HG03039 (cell line): ENCODE results near the gene C2orf15.
"Not testable (repeated sequence)": the region's sequence is repeated elsewhere in the genome, so short reads cannot be mapped to it uniquely, and the experiment has no call there.

ENCODE experiments used
- ATAC-seq: cut with Tn5 transposase; IDR thresholded peaks from one replicate; pipeline ENCODE4 v1.9.1; 2021; ENCODE audit warnings: mild to moderate bottlenecking, moderate library complexity; ENCODE audit not compliant: unreplicated experiment

Gene C2orf15

GRCh38 chr2:99159594-99159993, 18.1 kb downstream of the C2orf15 start:
- ATAC-seq: no peak

- no peak for ATAC-seq
Observed at GRCh38 chr2:99166218-99166617, 24.7 kb downstream of the C2orf15 start.

GRCh38 chr2:99169534-99169933, 28.0 kb downstream of the C2orf15 start:
- ATAC-seq: no peak

- ATAC-seq: no peak
Observed at GRCh38 chr2:99171377-99172140, 30.1 kb downstream of the C2orf15 start.

GRCh38 chr2:99180755-99181623, 39.5 kb downstream of the C2orf15 start, which contains the start of the genes MITD1 and MRPL30:
TSS of gene MITD1 (minus strand) at chr2:99181058. CDS start at chr2:99180981, 77 bp downstream.
TSS of gene MRPL30 (plus strand) at chr2:99181184. CDS start at chr2:99186204, 5,020 bp downstream.
- ATAC-seq: peak; percentile 86

GRCh38 chr2:99181624-99182000, 40.1 kb downstream of the C2orf15 start:
- no peak for ATAC-seq

- no peak for ATAC-seq
Observed at GRCh38 chr2:99183025-99183424, 41.5 kb downstream of the C2orf15 start.

GRCh38 chr2:99184811-99185210, 43.3 kb downstream of the C2orf15 start:
- no peak for ATAC-seq

GRCh38 chr2:99187011-99187410, 45.5 kb downstream of the C2orf15 start:
- ATAC-seq: no peak

GRCh38 chr2:99188357-99188756, 46.9 kb downstream of the C2orf15 start:
- ATAC-seq: no peak

- ATAC-seq: no peak
Observed at GRCh38 chr2:99190548-99190947, 49.0 kb downstream of the C2orf15 start.

- not testable (repeated sequence) for ATAC-seq
Observed at GRCh38 chr2:99192364-99192763, 50.9 kb downstream of the C2orf15 start.

GRCh38 chr2:99198103-99198841, 56.8 kb downstream of the C2orf15 start:
- no peak for ATAC-seq

- no peak for ATAC-seq
Observed at GRCh38 chr2:99200076-99200800, 58.7 kb downstream of the C2orf15 start.
